HS-27A (cell line): ENCODE results near the gene ZNF587B.
"Not testable (repeated sequence)": the region's sequence is repeated elsewhere in the genome, so short reads cannot be mapped to it uniquely, and the experiment has no call there.

Source experiments
- DNase-seq: peaks from one replicate; pipeline ENCODE4 v3.0.0-alpha.2; 2012; ENCODE audit warnings: low read depth, missing footprints

Gene ZNF587B

DNA sequence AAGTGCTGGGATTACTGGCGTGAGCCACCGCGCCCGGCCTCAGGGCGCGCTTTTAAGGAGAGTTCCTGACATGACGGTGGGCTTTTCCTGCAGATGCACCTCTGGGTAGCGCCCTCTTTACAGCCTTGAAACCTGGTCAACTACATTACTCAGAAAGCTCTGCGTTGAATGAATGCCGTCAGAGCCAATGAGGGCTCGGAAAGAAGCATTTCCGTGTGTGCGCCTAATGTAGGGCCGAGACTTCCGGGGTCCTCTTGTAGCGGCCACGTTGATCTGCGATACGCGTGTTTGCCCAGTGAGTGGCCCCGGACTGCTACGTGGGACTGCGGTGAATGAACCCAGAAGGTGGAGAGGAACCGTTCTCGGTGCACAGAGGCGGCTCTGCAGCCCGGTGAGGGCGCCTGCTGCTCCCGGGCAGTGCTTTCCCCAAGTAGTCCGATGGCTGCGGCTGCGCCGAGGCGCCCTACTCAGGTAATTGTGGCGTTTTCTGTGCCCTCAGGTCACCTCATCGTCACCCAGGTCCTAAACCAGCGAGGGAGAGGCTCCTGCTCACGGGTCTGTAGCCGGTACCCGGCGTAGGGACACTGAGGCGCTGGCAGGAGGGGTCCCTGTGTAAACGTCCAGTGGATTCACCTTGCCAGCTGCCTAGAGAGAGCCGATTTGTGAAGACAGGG lies 10.5 kb upstream of the ZNF587B start:
- peak; percentile 93 for DNase-seq

DNA sequence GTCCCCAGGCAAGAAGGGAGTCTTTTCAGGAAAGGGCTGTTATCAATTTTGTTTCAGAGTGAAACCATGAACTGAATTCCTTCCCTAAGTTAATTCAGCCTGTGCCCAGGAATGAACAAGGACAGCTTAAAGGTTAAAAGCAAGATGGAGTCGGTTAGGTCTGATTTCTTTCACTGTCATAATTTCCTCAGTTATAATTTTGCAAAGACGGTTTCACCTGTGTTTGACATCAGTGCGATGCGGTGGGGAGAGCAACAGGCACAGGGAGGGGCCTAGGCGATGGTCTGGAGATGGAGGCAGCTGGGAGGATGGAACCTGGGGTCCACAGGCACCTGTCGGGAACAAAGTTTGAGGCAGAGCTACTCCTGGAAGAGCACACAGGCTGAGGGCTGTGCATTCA lies 9.5 kb upstream of the ZNF587B start:
- DNase-seq: no peak

DNA sequence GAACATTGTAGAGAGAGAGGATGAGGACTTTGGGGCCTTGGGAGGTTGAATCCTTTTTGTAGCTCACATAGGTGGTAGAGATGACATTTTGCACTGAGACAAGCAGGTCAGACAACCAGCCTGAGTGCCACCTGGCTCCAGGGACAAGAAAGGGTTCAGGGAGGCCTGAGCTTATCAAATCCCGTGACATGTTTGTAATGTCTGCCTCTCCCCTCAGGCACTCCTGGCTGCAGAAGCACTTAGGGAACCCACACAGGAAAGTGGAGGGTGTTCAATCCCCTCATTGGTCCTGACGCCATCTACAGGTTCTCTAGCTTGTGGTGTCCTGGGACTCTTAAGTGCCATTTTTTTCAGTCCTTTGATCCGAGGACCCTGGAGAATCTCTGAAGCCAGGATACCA lies 9.0 kb upstream of the ZNF587B start:
- not testable (repeated sequence) for DNase-seq

DNA sequence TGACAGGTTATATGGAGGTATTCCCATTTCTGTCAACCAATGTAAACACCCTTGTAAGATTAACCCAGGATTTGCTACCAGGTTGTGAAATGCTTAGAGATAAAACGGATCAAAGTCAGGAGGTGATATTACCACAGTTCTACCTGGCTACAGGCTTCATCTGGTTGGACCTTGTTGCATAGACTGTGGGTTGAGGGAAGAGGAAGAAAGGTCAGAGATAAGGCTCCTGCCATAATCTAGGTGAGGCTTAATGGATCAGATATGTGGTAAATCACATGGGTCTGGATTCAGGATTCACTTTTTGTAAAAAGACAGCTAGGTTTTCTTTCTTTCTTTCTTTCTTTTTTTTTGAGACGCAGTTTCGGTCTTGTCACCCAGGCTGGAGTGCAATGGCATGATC lies 8.6 kb upstream of the ZNF587B start:
- not testable (repeated sequence) for DNase-seq

DNA sequence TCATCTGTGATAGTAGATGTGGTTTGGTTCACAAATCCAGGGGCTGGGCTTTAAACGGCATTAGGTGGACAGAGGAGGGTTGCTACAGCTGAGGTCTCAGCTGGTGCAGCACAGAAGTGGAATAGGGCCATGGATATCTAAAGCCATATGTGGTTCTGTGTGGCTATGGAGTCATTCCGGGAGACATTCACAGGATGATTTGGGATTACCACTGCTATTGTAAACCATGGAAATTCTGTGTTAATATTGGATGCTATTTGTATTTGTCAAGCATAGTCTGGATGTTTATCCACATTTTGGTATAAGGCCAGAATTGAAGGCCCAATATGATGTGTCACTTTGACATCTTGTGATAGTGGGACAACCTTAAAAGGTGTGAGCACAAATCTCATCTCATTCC lies 6.9 kb upstream of the ZNF587B start:
- DNase-seq: not testable (repeated sequence)

DNA sequence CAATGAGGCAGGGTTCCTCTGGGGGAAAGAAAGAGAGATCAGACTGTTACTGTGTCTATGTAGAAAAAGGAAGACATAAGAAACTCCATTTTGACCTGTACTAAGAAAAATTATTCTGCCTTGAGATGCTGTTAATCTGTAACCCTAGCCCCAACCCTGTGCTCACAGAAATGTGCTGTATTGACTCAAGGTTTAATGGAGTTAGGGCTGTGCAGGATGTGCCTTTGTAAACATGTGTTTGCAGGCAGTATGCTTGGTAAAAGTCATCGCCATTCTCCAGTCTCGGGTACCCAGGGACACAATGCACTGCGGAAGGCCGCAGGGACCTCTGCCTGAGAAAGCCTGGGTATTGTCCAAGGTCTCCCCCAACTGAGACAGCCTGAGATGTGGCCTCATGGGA lies 6.5 kb upstream of the ZNF587B start:
- not testable (repeated sequence) for DNase-seq

DNA sequence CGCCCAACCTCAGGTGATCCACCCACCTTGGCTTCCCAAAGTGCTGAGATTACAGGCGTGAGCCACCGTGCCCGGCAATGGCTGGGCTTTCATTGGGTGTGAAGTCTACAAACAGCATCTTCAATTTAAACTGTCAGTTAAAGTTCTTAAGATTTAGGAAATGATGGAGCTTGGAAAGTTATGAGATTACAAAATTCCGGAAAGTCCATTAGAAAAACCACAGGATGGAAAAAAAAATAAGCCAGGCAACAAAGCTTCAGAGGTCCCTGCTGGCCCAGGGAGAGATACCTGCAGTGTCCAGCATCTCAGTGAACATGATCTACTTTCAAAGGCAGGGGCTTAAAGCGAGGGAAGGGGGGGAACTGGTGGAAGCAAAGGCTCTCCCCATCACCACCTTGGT lies 4.6 kb upstream of the ZNF587B start:
- no peak for DNase-seq

DNA sequence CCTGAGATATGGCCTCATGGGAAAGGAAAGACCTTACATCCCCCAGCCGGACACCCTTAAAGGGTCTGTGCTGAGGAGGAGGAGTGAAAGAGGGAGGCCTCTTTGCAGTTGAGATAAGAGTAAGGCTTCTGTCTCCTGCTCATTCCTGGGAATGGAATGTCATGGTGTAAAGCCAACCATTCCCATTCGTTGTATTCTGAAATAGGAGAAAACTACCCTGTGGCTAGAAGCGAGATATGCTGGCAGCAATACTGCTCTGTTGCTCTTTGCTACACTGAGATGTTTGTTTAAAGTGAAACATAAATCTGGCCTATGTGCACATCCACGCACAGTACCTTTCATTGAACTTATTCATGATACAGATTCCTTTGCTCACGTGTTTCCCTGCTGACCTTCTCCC lies 783 bp upstream of the ZNF587B start:
- no peak for DNase-seq

DNA sequence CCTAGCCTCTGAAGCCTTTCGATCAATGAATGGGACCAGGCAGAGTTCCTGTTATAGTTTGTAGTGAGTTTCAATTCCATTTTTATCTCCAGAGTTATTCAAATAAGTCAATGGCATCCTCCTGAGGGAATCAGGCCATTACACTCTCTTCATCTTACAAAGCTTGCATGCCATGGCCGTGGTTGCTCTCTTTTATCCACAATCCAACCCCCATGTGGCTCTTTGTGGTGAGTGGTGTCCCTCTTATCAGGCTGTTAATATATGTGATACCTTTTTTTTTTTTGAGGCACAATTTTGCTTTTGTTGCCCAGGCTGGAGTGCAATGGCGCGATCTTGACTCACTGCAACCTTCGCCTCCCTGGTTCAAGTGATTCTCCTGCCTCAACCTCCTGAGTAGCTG lies 6.9 kb downstream of the ZNF587B start:
- DNase-seq: not testable (repeated sequence)

DNA sequence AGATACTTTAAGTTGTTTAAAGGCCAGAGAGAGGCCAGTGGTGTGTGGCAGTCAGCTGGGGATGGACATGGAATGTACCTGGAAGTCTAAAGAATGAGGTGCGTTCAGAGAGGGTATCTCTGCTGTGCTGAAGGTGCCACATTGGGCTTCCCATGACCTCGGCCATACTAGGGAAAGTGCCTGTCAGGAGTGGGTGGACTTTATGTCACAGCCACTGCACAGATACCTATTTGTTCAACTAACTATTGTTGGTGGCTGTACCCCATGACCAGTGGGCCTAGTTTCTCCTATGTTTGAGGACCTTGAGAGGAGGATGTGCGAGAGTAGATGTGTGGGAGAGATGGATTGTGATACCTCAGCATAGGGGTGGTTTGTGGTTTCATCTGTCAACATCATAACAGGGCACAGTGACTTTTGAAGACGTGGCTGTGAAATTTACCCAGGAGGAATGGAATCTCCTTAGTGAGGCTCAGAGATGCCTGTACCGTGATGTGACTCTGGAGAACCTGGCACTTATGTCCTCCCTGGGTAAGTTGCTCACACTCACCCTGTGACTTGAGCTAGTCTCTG lies 8.6 kb downstream of the ZNF587B start:
- not testable (repeated sequence) for DNase-seq

DNA sequence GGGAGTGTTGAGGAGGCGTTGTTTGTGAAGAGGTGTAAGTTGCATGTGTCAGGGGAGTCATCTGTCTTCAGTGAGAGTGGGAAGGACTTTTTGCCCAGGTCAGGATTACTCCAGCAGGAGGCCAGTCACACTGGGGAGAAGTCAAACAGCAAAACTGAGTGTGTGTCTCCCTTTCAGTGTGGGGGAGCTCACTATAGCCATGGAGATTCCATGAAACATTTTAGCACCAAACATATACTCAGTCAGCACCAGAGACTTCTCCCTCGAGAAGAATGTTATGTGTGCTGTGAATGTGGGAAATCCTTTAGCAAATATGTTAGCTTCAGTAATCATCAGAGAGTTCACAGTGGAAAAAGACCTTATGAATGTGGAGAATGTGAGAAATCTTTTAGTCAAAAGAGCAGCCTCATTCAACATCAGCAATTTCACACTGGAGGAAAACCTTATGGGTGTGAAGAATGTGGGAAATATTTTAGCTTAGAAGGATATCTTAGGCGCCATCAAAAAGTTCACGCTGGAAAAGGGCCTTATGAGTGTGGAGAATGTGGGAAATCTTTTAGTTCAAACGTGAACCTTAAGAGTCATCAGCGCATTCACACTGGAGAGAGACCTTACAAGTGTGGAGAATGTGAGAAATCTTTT lies 11.1 kb downstream of the ZNF587B start:
- no peak for DNase-seq

DNA sequence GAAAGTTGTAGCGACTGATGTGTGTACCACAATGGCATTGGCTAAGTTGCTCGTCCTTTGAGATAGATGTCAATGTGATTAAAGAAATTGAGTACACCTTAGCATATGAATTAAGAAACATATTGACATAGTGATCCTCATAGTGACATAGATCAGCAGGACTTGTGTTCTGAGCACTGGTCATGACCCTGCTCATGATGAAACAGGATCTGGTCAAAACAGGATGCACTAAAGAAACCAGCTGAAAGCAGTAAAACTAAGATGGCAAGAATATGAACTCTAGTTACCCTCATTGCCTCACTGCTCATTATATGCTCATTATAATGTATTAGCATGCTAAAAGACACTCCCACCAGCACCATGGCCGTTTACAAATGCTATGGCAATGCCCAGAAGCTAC lies 17.1 kb downstream of the ZNF587B start:
- DNase-seq: not testable (repeated sequence)

DNA sequence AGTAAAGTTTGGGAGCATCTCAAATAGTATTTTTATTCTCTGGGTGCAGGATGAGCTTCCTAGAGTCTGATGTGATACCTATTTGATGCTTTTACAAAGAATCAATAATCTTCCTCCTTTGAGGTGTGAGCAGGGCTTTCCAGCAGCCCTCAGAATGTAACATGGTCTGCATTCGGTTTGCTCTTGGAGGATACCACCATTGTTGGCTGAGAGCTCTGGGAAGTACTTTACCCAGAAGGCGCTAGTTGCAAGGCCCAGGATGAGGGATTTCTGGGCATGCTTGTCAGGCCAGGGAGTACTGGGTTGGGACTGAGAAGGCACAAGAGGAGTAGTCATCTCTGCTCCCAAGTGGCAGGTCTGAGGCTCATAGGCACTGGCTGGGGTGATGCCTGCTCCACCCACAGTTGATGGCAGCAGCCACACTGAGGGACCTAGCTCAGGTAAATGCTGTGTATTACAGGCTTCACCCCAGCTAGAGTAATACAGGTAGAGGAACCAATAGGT lies 19.1 kb downstream of the ZNF587B start:
- not testable (repeated sequence) for DNase-seq

DNA sequence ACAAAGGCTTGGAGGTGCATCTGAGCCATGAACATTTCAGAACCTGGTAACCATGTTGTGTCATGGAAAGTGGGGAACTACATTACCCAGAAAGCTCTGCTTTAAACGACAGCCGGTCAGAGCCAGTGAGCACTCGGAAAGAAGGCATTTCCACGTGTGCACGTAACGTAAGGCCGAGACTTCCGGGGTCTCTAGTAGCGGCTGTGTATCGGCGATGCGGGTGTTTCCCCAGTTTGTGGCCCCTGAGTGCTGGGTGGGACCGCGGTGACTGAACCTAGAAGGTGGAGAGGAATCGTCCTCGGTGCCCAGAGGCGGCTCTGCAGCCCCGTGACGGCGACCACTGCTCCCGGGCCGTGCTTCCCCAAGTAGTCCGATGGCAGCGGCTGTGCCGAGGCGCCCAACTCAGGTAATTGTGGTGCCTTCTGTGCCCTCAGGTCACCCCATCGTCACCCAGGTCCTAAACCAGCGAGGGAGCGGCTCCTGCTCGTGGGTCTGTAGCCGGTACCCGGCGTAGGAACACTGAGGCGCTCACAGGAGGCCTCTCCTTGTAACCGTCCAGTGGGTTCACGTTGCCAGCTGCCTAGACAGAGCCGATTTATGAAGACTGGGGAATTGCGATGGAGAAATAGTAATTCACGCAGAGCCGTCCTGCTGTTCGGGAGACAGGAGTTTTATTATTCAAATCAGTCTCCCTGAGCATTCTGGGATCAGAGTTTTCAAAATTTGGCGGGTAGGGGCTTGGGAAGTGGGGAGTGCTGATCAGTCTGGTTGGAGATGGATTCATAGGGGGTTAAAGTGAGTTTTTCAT lies 19.8 kb downstream of the ZNF587B start, which contains the start of gene ZNF587:
Gene ZNF587, plus strand, starts transcription at position 194 of the 808 bp plus-strand sequence. Its CDS starts 180 bp downstream, at position 374.
- DNase-seq: peak; percentile 65

DNA sequence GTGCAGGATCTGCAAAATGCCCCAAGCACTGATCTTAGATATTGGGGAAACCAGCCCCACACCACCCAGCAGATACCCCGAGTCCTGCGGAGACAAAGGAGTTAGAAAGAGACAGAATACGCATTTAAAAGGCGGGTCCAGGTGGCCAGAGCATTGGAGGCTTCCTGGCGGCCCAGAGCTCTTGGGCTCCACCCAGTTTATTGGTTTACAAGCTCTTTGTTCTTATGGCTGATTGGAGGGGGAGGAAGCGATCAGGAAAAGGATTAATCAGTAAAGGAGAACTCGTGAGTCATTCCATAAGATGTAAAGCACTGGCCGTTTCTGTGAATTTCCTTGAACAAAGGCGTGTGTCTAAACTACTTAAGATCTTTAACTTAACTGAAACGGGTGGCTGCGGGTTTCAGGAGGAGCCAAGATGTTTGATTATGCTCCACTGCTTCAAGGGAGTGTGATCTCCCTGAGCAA lies 20.5 kb downstream of the ZNF587B start:
- no peak for DNase-seq

DNA sequence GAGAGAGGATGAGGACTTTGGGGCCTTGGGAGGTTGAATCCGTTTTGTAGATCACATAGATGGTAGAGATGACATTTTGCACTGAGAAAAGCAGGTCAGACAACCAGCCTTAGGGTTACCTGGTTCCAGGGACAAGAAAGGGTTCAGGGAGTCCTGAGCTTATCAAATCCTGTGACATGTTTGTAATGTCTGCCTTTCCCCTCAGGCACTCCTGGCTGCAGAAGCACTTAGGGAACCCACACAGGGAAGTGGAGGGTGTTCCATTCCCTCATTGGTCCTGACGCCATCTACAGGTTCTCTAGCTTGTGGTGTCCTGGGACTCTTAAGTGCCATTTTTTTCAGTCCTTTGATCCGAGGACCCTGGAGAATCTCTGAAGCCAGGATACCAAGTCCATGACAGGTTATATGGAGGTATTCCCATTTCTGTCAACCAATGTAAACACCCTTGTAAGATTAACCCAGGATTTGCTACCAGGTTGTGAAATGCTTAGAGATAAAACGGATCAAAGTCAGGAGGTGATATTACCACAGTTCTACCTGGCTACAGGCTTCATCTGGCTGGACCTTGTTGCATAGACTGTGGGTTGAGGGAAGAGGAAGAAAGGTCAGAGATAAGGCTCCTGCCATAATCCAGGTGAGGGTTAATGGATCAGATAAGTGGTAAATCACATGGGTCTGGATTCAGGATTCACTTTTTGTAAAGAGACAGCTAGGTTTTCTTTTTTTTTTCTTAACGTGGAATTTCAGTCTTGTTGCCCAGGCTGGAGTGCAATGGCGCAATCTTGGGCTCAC lies 21.9 kb downstream of the ZNF587B start:
- not testable (repeated sequence) for DNase-seq

DNA sequence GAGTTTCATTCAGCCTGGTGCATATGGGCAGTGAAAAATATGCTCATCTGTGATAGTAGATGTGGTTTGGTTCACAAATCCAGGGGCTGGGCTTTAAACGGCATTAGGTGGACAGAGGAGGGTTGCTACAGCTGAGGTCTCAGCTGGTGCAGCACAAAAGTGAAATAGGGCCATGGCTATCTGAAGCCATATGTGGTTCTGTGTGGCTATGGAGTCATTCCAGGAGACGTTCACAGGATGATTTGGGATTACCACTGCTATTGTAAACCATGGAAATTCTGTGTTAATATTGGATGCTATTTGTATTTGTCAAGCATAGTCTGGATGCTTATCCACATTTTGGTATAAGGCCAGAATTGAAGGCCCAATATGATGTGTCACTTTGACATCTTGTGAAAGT lies 24.0 kb downstream of the ZNF587B start:
- DNase-seq: not testable (repeated sequence)

DNA sequence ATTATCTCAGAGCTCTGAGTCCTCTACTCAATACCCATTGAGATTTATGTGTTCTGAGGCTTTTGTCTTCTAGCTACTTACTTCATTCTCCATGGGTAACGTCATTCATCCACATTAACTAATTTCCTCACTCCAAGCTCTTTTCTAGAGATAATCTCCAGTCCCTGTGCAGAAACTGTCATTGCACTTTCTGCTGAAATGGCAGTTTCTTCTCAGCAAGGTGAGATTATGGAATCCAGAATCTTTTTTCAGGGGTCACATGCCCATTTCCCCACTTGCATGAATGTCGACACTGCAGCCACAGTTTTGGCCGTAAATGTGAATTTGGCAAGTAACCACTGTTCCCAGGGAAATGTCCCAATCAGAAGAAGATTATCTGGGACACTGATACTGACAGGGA lies 32.3 kb downstream of the ZNF587B start:
- not testable (repeated sequence) for DNase-seq

DNA sequence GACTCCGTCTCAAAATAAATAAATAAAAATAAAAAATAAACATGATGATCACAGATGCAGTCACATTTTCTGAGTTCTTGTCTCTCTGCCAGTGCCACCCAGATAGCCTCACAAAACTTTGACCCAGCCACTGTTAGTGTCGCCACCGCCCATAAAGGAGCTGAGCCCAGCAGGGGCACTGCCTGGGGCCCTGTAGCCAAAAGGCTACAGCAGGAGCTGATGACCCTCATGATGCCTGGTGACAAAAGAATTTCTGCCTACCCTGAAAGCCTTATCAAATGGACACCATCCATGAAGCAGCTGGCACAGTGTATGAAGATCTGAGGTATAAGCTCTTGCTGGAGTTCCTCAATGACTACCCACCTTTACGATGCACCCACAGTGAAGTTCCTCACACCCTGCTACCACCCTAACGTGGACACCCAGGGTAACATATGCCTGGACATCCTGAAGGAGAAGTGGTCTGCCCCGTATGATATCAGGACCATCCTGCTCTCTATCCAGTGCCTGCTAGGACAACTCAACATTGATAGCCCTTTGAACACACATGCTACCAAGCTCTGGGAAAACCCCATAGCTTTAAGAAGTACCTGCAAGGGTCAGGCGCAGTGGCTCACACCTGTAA lies 37.9 kb downstream of the ZNF587B start:
- DNase-seq: no peak

DNA sequence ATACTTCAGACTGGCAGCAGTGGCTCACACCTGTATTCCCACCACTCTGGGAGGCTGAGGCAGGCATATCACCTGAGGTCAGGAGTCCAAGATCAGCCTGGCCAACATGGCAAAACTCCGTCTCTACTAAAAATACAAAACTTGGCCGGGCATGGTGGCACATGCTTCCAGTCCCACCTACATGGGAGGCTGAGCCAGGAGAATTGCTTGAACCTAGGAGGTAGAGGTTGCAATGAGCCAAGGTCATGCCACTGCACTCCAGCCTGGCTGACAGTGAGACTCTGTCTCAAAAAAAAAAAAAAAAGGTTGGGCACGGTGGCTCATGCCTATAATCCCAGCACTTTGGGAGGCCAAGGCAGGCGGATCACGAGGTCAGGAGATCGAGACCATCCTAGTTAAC lies 39.6 kb downstream of the ZNF587B start:
- not testable (repeated sequence) for DNase-seq

DNA sequence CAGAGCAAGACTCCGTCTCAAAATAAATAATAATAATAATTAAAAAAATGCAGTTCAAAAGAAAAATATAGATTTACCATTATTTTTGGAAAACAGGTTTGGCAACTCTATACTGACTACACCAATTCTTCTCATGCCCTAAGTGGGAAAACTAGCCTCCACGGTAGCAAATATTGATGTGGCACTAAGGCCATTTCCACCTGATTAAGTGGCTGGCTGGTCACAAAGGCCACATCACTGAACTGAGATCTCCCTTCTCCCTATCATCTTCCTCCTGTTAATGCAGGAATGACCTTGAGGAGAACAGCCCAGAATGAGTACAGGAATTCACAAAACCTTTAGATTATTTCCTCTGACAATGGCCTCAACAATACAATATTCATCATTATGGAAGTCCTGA lies 40.1 kb downstream of the ZNF587B start:
- DNase-seq: no peak
